Mucosa of rectum (tissue), 2 donors: ENCODE results near the gene KIF1B.

ENCODE experiments used
- H3K27ac ChIP-seq, 2 donors: one replicate each; pipeline ENCODE4 v1.7.0; 2013; ENCODE audit warnings: inconsistent platforms in 2 of 2, low read depth in 2 of 2, low read length in 2 of 2
- H3K27me3 ChIP-seq, 2 donors: one replicate each; pipeline ENCODE4 v1.7.0; 2013; ENCODE audit warnings: low read length in 2 of 2; ENCODE audit not compliant: control insufficient read depth in 2 of 2, insufficient read depth in 2 of 2
- H3K36me3 ChIP-seq, 2 donors: one replicate each; pipeline ENCODE4 v1.7.0; 2013; ENCODE audit warnings: low read length in 2 of 2; ENCODE audit not compliant: control insufficient read depth in 2 of 2, insufficient read depth in 2 of 2
- H3K4me1 ChIP-seq, 2 donors: one replicate each; pipeline ENCODE4 v1.7.0; 2013; ENCODE audit warnings: low read length in 2 of 2, mild to moderate bottlenecking in 1 of 2; ENCODE audit not compliant: control insufficient read depth in 2 of 2, insufficient read depth in 2 of 2
- H3K4me3 ChIP-seq, 2 donors: one replicate each; pipeline ENCODE4 v1.7.0; 2013; ENCODE audit warnings: low read length in 2 of 2
- H3K9ac ChIP-seq, 2 donors: one replicate each; pipeline ENCODE4 v1.7.0; 2013; ENCODE audit warnings: low read length in 2 of 2, low read depth in 1 of 2, mild to moderate bottlenecking in 1 of 2
- H3K9me3 ChIP-seq, 2 donors: one replicate each; pipeline ENCODE4 v1.7.0; 2013; ENCODE audit warnings: low read length in 2 of 2; ENCODE audit not compliant: control insufficient read depth in 2 of 2
- donor health status: healthy.
- donor health status: Normal muscosa, but diverticular disease.

KIF1B gene

DNA sequence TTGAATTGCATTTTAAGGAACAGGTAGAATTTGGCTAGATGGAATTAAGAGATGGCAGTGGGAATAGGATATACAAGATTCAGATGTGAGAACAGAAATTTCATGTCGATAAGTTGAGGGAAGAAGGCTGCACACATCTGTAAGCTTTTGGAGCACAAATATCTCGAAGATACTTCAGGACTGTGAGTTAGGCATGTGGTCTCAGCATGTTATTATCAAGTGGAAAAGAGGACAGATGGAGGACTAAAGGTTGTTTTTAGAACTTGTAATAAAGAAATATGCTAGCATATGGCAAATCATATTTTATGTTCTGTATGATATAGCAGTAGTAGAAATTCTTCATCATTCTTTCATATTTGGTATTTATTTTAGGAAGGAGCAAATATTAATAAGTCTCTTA, 61.5 kb downstream of the KIF1B start:
- Histone ChIP-seq H3K27me3 (no peaks in the 10 kb centered on the region), H3K36me3 (peaks cover 5 to 9% of the 10 kb centered on the region in 2 donors), H3K4me1 (peaks cover 0 to 3% of the 10 kb centered on the region in 2 donors), H3K4me3 (no peak overlapping the region), H3K9me3 (no peaks in the 10 kb centered on the region), H3K9ac (no peak overlapping the region), H3K27ac (no peak overlapping the region)

DNA sequence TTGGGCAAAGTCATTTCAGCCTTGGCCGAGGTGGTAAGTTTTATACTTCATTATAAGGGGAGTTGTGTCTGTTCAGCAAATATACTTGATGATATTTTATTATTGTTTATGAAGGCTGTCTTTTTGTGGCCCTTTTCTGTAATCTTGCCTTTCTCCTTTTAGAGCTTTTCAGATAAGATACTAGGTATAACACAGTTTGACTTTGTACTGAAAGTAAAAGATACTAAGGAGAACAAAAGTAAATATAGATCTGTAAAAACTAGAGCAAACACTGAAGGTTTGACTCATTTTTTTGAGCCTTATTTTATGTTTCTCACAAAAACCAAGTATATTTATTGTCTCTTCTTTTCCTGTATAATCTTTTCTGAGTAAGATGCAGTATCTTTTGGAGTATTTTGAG, 61.9 kb downstream of the KIF1B start:
- H3K27ac ChIP-seq = no peak overlapping the region
- H3K4me1 ChIP-seq = peaks cover 0 to 3% of the 10 kb centered on the region in 2 donors
- H3K4me3 ChIP-seq = no peak overlapping the region
- H3K27me3 ChIP-seq = no peaks in the 10 kb centered on the region
- H3K36me3 ChIP-seq = peaks cover 5 to 8% of the 10 kb centered on the region in 2 donors
- H3K9ac ChIP-seq = no peak overlapping the region
- H3K9me3 ChIP-seq = no peaks in the 10 kb centered on the region

DNA sequence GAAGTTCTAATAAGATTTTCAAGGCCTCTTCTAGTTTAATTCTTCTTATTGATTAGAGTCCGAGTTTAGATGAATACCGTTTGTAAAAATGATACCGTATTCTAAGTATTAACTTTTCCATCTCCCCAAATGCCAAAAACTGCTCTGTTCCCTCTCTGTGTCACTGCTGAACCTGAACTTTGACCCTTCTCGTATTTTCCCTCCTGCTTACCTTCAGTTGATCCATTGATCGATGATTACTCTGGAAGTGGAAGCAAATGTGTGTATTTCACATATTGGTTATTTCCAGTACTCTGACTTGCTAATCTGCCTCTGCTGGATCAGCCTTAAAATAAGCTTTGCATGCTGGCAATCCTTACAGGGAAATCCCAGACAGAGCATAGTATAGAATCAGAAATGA, 68.5 kb downstream of the KIF1B start:
- Histone ChIP-seq H3K9me3 (no peaks in the 10 kb centered on the region), H3K36me3 (peaks cover 26 to 31% of the 10 kb centered on the region in 2 donors), H3K9ac (no peak overlapping the region), H3K4me3 (no peak overlapping the region), H3K4me1 (no peaks in the 10 kb centered on the region), H3K27me3 (no peaks in the 10 kb centered on the region), H3K27ac (no peak overlapping the region)

DNA sequence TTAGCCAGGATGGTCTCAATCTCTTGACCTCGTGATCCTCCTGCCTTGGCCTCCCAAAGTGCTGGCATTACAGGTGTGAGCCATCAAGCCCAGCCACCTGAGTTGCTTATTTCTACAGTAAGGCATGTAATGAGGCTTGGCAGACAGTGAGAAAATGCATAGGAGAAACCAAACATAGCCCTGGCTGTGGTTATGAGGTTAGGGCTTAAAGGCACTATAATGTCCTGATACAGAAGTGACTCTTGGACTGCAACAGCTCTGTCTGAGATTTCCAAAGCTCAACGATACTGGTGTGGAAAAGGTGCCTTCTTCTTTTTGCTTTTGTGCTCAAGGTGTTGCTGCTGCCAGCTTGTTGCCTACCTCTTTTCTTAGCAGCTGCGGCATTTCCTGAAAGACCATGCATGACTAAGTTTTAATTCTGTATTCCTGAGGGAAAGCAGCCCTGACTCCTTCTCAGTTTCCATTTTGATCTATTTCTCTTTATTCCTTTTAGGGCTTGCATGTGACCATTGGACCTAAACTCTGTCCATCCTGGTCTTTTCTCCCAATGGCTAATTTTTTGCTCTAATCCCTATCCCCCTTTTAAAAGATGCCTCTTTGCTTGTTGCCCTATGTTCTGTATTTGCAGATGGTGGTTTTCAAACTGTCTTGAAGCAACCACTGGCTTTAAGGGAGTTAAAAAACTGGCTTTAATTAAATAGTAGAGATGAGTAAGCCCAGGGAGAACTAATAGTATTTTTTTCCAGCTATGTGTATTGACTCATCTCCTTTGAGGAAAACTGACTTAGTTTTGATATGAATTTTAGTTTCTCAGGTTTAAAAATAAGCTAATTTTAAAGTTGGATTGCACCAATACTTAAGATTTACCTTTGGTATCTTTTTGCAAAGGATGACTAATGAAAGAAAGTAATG, 70.3 kb downstream of the KIF1B start:
- Histone ChIP-seq H3K27ac (no peak overlapping the region), H3K27me3 (no peaks in the 10 kb centered on the region), H3K4me1 (no peaks in the 10 kb centered on the region), H3K9ac (no peak overlapping the region), H3K36me3 (peaks cover 26 to 31% of the 10 kb centered on the region in 2 donors), H3K9me3 (no peaks in the 10 kb centered on the region), H3K4me3 (no peak overlapping the region)

DNA sequence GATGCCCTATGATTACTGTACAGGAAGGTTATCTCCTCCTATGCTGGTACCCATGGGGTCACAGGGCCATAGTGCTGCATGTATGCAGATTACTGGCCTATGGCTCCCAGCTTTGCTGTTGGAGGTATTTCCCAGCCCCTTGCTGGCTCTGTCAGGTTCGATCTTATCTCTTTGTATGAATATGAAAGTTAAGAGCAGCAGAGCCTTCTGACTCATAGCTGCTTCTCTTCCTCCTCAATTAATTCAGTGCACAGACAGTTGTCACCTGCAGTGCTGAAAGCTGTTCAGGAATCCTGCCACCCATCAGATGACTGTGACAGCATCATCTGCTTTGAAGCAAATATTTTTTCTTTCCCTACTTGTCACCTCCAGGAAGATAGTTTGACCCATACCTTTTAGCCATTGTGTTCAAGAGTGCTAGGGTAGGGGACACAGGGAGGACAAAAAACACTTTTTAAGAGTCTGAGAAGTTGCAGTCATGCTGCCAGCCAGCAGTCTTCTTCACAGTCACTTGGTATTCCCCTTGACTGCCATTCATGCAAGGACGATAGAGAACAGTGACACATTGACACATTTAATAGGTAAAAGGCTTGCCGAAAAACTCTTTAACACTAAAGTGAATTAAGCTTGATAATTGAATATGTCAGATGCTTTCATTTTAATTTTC, 73.1 kb downstream of the KIF1B start:
- peaks cover 15 to 27% of the 10 kb centered on the region in 2 donors for H3K36me3 ChIP-seq
- no peaks in the 10 kb centered on the region for H3K27me3 ChIP-seq
- no peaks in the 10 kb centered on the region for H3K9me3 ChIP-seq
- H3K4me1 ChIP-seq = no peaks in the 10 kb centered on the region
- H3K9ac ChIP-seq = no peak overlapping the region
- H3K4me3 ChIP-seq = no peak overlapping the region
- H3K27ac ChIP-seq = no peak overlapping the region

DNA sequence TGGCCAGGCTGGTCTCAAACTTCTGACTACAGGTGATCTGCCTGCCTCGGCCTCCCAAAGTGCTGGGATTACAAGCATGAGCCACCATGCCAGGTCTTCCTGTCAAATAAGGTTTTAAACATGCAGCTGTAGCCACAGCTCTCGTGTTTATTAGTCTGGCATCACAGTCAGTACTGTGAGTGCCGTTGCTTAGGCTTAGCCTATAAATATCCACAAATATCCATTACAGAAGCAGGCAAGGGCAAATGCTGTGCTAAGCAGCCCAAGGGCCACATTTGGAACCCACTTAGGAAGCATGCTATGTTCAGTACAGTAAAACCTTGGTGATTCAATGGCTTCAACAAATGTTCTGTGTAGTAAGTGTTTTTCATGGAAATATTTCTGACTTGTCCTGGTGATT, 75.9 kb downstream of the KIF1B start:
- Histone ChIP-seq H3K9me3 (no peaks in the 10 kb centered on the region), H3K27me3 (no peaks in the 10 kb centered on the region), H3K9ac (no peak overlapping the region), H3K4me3 (no peak overlapping the region), H3K4me1 (no peaks in the 10 kb centered on the region), H3K36me3 (peaks cover 9 to 28% of the 10 kb centered on the region in 2 donors), H3K27ac (no peak overlapping the region)

DNA sequence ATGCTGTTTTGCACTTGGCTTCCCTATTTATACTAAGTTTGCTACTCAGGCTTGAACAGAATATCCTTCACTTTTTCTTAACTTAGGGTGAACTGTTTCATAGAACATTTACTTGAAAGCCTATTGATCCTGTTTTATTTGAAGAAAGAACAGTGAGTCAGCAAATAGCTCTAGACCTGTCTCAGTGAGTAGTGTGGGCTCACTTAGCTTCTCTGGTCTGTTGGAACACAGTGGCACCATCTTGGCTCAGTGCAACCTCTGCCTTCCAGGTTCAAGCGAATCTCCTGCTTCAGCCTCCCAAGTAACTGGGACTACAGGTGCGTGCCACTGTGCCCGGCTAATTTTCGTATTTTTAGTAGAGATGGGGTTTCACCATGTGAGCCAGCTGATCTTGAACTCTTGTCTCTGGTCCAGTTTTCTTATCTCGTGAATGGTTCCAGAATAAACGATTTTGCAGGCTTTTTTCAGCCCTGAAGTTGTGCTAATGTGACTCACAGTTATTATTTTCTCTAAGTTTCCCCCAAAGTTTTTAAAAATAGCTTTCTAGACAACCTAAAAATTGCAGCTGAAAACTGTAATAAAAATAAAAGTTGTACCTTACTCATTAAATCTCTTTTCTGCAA, 76.8 kb downstream of the KIF1B start:
- Histone ChIP-seq H3K4me3 (no peak overlapping the region), H3K27me3 (no peaks in the 10 kb centered on the region), H3K36me3 (peaks cover 10 to 26% of the 10 kb centered on the region in 2 donors), H3K27ac (no peak overlapping the region), H3K4me1 (no peaks in the 10 kb centered on the region), H3K9ac (no peak overlapping the region), H3K9me3 (no peaks in the 10 kb centered on the region)

DNA sequence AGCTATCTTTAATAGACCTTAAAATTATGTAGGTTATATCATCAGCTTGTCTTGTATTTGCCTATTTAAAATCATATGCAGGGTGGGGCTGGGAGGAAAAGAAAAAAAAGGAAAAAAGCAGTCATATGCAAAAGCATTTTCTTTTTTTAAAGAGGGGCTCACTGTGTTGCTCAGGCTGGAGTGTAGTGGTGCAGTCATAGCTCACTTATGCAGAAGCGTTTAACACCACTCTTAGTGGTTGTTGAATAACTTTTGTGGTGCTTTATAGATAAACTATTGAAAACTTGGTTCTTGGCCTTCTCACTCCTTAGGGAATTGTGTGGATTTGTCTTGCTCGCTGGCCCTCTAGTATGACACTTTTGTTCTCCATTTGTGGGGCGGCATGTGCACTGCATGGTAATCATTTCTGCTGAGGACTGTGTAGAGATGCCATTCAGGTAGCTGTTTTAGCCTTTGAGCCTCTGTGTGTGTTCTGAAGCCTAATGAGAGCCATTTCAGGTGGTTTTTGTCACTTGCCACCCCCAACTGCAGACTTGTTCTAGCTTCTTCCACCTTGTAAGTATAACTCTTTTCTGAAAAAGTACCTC, 77.8 kb downstream of the KIF1B start:
- Histone ChIP-seq H3K4me1 (no peaks in the 10 kb centered on the region), H3K9ac (no peak overlapping the region), H3K27me3 (no peaks in the 10 kb centered on the region), H3K4me3 (no peak overlapping the region), H3K27ac (no peak overlapping the region), H3K36me3 (peaks cover 17 to 26% of the 10 kb centered on the region in 2 donors), H3K9me3 (no peaks in the 10 kb centered on the region)

DNA sequence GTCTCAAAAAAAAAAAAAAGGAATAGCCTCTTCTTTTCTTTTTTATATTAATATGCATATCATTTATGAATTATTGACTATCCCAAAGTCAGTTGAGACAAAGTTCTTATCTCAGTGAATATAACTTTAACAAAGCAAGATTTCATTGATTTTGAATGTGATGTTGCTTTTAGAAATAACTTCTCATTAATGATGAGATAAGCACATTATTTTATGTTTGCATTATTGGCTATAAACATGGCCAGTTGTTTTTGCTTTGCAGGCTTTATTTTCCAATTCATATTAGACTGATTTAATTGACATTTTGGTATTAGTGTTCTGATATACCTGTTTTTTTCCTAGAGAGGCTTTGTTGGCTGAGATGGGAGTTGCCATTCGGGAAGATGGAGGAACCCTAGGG, 81.3 kb downstream of the KIF1B start:
- Histone ChIP-seq H3K4me3 (no peak overlapping the region), H3K36me3 (peaks cover 31 to 34% of the 10 kb centered on the region in 2 donors), H3K9me3 (no peaks in the 10 kb centered on the region), H3K9ac (no peak overlapping the region), H3K27me3 (no peaks in the 10 kb centered on the region), H3K4me1 (no peaks in the 10 kb centered on the region), H3K27ac (no peak overlapping the region)

DNA sequence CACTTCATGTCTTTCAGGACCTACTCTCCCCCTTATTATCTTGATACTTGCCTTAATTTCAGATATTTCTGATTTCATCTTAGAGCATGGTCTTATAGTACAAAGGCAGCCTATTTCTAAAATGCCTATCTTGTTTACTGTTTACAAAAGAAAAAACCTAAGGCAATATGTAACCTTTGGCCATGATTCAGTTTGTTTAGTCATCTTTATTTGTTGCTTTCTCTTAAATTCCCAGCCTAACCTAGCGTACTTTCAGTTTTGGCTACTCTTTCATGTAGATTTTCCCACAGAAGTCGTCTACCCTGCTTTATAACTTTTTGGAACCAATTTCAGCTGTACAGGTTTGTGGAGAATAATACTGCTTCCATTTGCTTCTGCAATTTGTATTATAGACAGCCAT, 81.8 kb downstream of the KIF1B start:
- Histone ChIP-seq H3K4me1 (no peaks in the 10 kb centered on the region), H3K36me3 (peaks cover 35 to 38% of the 10 kb centered on the region in 2 donors), H3K27me3 (no peaks in the 10 kb centered on the region), H3K9ac (no peak overlapping the region), H3K27ac (no peak overlapping the region), H3K4me3 (no peak overlapping the region), H3K9me3 (no peaks in the 10 kb centered on the region)
